Coronary artery (tissue), 2 donors: ENCODE measurements around the gene PCDHGA3.
A peak's percentile ranks its signal among the peaks of the same experiment; 100 is the strongest.
"Not testable (repeated sequence)": the region's sequence is repeated elsewhere in the genome, so short reads cannot be mapped to it uniquely, and the experiment has no call there.

Source experiments
- DNase-seq: peaks from one replicate; pipeline ENCODE4 v3.0.0-alpha.2; 2017; ENCODE audit warnings: low spot score
- H3K27ac ChIP-seq, 2 donors: fragments of 200-600 bp; sonication (generic); one replicate each; pipeline ENCODE4 v1.5.1; 2016 to 2019
- H3K4me3 ChIP-seq: fragments of 200-600 bp; sonication (generic); 2 replicates; pipeline ENCODE4 v1.5.1; 2016; ENCODE audit warnings: mild to moderate bottlenecking, moderate library complexity
- CTCF ChIP-seq: fragments of 200-600 bp; sonication (generic); IDR thresholded peaks from one replicate; pipeline ENCODE4 v1.5.1; 2019; ENCODE audit warnings: antibody characterized with exemption

The PCDHGA3 gene

GRCh38 chr5:141388661-141389060 lies 45.0 kb downstream of the PCDHGA3 start:
- no peak for TF ChIP-seq CTCF
- Histone ChIP-seq H3K27ac (no peak overlapping the region), H3K4me3 (peak overlapping the region; percentile 48)
- DNase-seq = no peak

GRCh38 chr5:141389153-141390042 lies 45.8 kb downstream of the PCDHGA3 start:
- H3K27ac ChIP-seq = no peak overlapping the region
- peak overlapping the region; percentile 43 for H3K4me3 ChIP-seq
- no peak for DNase-seq
- no peak for TF ChIP-seq CTCF

GRCh38 chr5:141392429-141393198 lies 49.0 kb downstream of the PCDHGA3 start, which contains the start of gene PCDHGA8:
PCDHGA8 (plus strand) TSS chr5:141392633; CDS start chr5:141392814, 181 bp downstream.
- H3K27ac ChIP-seq = no peak within 1 kb of the TSS
- peak within 1 kb of the TSS; percentile 25 for H3K4me3 ChIP-seq
- no peak for DNase-seq
- TF ChIP-seq CTCF = no peak

GRCh38 chr5:141393267-141393666 lies 49.6 kb downstream of the PCDHGA3 start:
- H3K4me3 ChIP-seq = peak overlapping the region; percentile 25
- no peak overlapping the region for H3K27ac ChIP-seq
- TF ChIP-seq CTCF = no peak
- DNase-seq = no peak

- not testable (repeated sequence) for H3K27ac ChIP-seq, DNase-seq, H3K4me3 ChIP-seq
Measured at GRCh38 chr5:141394401-141395187, 51.0 kb downstream of the PCDHGA3 start.
